ENCODE data around the gene ACTN1.

The ACTN1 gene

GRCh38 chr14:68916358-68916941 is 62.7 kb downstream of the ACTN1 start:
- DNase-seq (ENCODE audit: low read depth) = no peak

- no peak for DNase-seq (ENCODE audit: low read depth)
Measured at GRCh38 chr14:68913516-68913915, 65.6 kb downstream of the ACTN1 start.

- peak; percentile 62 for DNase-seq (ENCODE audit: low read depth)
Measured at GRCh38 chr14:68911594-68912227, 67.4 kb downstream of the ACTN1 start.

GRCh38 chr14:68910540-68910939 is 68.6 kb downstream of the ACTN1 start:
- DNase-seq (ENCODE audit: low read depth) = no peak

- no peak for DNase-seq (ENCODE audit: low read depth)
Measured at GRCh38 chr14:68908803-68909202, 70.3 kb downstream of the ACTN1 start.

GRCh38 chr14:68908201-68908600 is 70.9 kb downstream of the ACTN1 start:
- DNase-seq (ENCODE audit: low read depth) = no peak

- no peak for DNase-seq (ENCODE audit: low read depth)
Measured at GRCh38 chr14:68906439-68906838, 72.7 kb downstream of the ACTN1 start.

- DNase-seq (ENCODE audit: low read depth) = no peak
Measured at GRCh38 chr14:68905107-68905895, 73.8 kb downstream of the ACTN1 start.

GRCh38 chr14:68902357-68902756 is 76.7 kb downstream of the ACTN1 start:
- no peak for DNase-seq (ENCODE audit: low read depth)

GRCh38 chr14:68899033-68899603 is 80.0 kb downstream of the ACTN1 start:
- DNase-seq (ENCODE audit: low read depth) = no peak

- no peak for DNase-seq (ENCODE audit: low read depth)
Measured at GRCh38 chr14:68898248-68899032, 80.7 kb downstream of the ACTN1 start.

GRCh38 chr14:68897559-68898155 is 81.4 kb downstream of the ACTN1 start:
- no peak for DNase-seq (ENCODE audit: low read depth)

- no peak for DNase-seq (ENCODE audit: low read depth)
Measured at GRCh38 chr14:68896132-68896531, 83.0 kb downstream of the ACTN1 start.

GRCh38 chr14:68894802-68895703 is 84.0 kb downstream of the ACTN1 start:
- no peak for DNase-seq (ENCODE audit: low read depth)

- no peak for DNase-seq (ENCODE audit: low read depth)
Measured at GRCh38 chr14:68894123-68894522, 85.0 kb downstream of the ACTN1 start.

- no peak for DNase-seq (ENCODE audit: low read depth)
Measured at GRCh38 chr14:68893566-68893965, 85.5 kb downstream of the ACTN1 start.

- no peak for DNase-seq (ENCODE audit: low read depth)
Measured at GRCh38 chr14:68892961-68893360, 86.1 kb downstream of the ACTN1 start.

GRCh38 chr14:68891851-68892660 is 87.0 kb downstream of the ACTN1 start:
- no peak for DNase-seq (ENCODE audit: low read depth)

- DNase-seq (ENCODE audit: low read depth) = no peak
Measured at GRCh38 chr14:68890173-68890931, 88.8 kb downstream of the ACTN1 start.
